GM13976 (cell line): ENCODE results near the gene NAT14.

Source experiments
- DNase-seq: peaks from one replicate; pipeline ENCODE4 v3.0.0; 2012; ENCODE audit warnings: low spot score
- CTCF ChIP-seq: IDR thresholded peaks from 2 replicates; pipeline ENCODE4 v1.5.1; 2012; ENCODE audit warnings: borderline replicate concordance, mild to moderate bottlenecking; ENCODE audit not compliant: insufficient read depth; ENCODE audit errors: extremely low read depth, missing control alignments, control extremely low read depth
- in situ Hi-C: fragments of 300-500 bp; cut with MboI; formaldehyde crosslinking; loops from one replicate; pipeline ENCODE4 v1.12.0; 2022; ENCODE audit warnings: low sequenced_read_pairs, mixed read lengths, inconsistent platforms; ENCODE audit not compliant: unreplicated experiment

Gene NAT14

GRCh38 chr19:55478364-55478763, 6.6 kb upstream of the NAT14 start:
- TF ChIP-seq CTCF = no peak
- DNase-seq = no peak
- in situ Hi-C loops = no loop called here

- no peak for DNase-seq
- in situ Hi-C loops = no loop called here
- TF ChIP-seq CTCF = no peak
Observed at GRCh38 chr19:55479045-55479444, 5.9 kb upstream of the NAT14 start.

GRCh38 chr19:55479451-55480230, 5.3 kb upstream of the NAT14 start:
- no peak for TF ChIP-seq CTCF
- no peak for DNase-seq
- in situ Hi-C loops = no loop called here

- in situ Hi-C loops = no loop called here
- no peak for DNase-seq
- TF ChIP-seq CTCF = no peak
Observed at GRCh38 chr19:55481148-55481793, 3.7 kb upstream of the NAT14 start.

GRCh38 chr19:55481794-55482155, 3.2 kb upstream of the NAT14 start:
- TF ChIP-seq CTCF = no peak
- DNase-seq = no peak
- in situ Hi-C loops = no loop called here

GRCh38 chr19:55482156-55482961, 2.6 kb upstream of the NAT14 start:
- in situ Hi-C loops = no loop called here
- no peak for DNase-seq

More at GRCh38 chr19:55482156-55482961, 2.6 kb upstream of the NAT14 start:
- TF ChIP-seq CTCF = no peak
